HG03457 (cell line): ENCODE measurements around the gene DNAAF5.
"Not testable (repeated sequence)": the region's sequence is repeated elsewhere in the genome, so short reads cannot be mapped to it uniquely, and the experiment has no call there.

Experiments
- ATAC-seq: cut with Tn5 transposase; IDR thresholded peaks from one replicate; pipeline ENCODE4 v1.9.1; 2021; ENCODE audit warnings: moderate number of reproducible peaks; ENCODE audit not compliant: unreplicated experiment

Gene DNAAF5

DNA sequence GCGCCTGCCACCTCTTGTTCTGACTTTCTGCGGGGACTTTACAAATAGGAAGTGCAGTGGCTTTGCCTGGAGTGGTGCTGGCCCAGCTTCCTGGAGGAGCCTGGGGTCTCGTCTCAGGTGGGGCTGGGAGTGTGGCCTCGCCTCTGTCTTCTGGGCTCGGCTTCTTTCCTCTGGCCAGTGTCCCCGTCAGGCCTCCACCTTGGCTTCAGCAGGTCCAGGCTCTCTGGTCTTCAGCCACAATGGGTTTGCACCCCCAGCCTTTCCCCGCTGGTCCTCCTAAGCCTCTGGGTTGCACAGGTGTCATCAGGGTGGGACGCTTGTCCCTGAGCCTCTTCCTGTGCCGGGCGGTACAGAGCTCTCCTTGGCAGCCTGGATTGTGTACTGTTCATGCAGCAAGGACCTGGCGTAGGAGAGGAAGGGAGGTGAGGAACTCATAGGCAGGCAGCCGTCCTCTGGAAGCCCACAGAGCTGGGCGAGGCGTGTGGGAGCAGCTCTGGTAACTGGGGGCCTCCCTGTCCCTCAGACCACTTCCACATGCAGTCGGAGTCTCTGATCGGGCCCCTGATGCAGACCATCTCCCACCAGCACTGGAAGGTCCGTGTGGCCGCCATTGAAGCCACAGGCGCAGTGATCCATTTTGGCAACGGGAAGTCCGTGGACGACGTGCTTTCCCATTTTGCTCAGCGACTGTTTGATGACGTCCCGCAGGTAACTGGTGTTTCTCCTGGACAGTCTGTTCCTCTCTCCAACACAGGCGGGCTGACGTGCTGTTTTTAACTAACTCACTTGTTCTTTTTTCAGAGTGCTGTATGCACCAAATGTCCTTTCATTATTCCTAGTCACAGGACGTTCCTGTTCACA, 2.9 kb downstream of the DNAAF5 start:
- no peak for ATAC-seq

DNA sequence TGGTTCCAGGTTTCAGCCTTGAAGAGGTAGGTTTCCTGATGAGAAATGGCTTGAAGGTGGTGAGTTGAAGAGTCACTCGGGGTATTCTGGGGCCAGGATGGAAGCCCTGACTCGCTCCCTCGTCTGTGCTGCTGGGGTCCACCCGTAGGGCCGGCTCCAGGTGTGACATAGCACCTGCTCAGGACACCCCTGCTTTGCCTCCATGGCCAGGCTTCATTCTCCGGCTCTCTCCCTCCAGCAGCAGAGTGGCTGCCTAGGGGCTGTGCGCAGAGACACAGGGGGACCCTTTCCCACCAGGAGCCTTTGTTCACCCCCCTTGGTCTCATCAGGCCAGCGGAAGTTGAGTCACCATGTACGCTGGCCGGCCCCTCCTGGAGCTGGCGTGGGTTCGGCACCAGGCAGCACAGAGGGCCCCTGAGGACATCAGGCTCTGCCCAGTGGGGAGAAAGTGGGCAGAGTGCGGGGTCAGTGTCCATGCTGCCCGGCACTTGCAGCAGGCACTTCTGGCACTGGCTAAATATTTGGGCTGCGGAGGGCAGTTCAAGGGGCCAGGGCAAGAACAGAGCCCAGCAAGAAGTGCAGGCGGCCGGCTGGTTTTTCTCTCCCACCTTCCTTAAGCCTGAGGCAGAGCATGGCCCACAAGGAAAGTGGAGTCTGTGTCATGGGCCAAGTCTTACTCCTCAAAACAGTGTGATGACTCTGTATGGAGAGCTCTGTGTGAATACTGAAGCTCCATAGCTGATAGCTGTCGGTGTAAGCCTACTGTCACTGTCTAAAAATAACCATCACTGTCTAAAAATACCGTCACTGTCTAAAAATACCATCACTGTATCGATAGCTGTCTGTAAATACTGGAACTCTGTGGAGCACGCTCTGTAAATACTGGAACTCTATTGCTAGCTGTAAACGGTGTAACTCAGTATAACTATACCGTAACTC, 4.3 kb downstream of the DNAAF5 start:
- no peak for ATAC-seq

DNA sequence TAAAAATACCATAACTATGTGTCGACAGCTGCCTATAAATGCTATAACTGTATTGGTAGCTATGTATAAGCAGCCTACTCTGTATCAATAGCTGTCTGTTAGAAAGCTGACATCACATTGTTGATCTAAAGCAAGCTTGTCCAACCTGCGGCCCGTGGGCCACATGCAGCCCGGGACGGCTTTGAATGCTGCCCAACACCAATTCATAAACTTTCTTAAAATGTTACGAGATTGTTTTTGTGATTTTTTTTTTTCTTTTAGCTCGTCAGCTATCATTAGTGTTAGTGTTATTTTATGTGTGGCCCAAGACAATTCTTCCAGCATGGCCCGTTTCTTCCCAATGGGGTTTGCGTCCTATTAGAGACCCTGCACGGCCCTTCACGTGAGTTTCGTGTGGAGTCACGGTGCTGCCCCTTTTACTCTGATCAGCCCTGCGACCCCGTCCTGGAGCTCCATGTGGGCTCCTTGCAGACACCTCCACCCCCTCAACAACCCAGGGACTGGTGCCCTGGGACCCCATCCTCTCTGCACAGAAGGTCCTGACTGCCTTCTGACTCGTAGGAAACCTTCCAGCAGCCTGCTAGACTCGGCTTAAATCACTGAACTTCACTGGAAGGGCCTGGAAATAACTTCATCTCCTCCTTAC, 5.1 kb downstream of the DNAAF5 start:
- ATAC-seq, result no peak

DNA sequence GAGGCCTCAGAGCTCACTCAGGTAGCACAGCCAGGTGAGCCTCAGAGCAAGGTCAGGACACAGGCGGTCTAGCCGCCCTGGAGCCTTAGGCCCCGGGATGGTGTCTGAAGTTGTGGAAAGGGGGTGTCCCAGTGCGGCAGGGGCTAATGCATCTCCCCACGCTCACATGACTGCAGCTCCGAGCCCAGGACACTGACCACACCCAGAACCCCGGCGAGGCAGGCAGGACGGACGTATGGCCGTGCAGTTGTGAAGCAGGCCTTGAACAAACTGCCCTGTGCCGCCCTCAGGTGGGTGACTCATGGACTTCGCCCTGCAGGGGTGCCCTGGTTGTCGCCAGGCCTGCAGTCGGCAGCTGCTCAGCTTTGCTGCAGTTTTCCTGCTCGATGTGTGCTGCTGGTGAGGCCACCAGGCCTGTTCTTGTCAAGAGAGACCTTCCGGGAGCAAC, 5.6 kb downstream of the DNAAF5 start:
- ATAC-seq, result no peak

DNA sequence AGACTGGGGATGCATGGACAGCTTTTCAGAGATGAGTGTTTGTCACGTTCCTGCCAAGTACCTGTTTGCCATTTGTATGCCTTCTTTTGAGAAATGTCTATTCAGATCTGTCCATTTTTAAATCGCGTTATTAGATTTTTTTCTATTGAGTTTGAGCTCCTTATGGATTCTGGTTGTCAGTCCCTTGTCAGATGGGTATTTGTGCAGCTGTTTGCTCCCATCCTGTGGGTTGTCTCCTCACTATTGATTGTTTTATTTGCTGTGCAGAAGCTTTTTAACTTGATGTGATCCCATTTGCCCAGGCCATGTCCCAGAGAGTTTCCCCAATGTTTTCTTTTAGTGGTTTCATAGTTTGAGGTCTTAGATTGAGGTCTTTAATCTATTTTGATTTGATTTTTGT, 6.1 kb downstream of the DNAAF5 start:
- ATAC-seq, result no peak

DNA sequence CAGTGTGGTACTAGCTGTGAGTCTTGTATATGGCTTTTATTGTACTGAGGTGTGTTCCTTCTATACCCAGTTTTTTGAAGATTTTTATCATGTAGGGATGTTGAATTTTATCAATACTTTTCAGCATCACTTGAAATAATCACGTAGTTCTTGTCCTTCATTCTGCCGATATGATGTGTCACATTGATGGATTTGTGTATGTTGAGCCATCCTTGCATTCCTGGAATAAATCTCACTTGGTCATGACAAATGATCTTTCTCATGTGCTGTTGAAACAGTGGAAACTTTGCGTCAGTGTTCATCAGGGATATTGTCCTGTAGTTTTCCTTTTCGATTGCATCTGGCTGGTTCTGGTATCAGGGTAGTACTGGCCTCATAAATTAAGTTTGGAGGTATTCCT, 7.7 kb downstream of the DNAAF5 start:
- ATAC-seq, result no peak

DNA sequence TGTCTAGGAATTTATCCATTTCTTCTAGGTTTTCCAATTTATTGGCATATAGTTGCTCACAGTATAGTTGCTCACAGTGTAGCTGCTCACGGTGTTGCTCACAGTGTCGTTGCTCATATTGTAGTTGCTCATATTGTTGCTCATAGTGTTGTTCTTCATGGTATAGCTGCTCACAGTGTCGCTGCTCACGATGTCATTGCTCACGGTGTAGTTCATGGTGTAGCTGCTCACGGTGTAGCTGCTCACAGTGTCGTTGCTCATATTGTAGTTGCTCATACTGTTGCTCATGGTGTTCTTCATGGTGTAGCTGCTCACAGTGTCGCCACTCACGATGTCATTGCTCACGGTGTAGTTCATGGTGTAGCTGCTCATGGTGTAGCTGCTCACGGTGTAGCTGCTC, 8.3 kb downstream of the DNAAF5 start:
- no peak for ATAC-seq

DNA sequence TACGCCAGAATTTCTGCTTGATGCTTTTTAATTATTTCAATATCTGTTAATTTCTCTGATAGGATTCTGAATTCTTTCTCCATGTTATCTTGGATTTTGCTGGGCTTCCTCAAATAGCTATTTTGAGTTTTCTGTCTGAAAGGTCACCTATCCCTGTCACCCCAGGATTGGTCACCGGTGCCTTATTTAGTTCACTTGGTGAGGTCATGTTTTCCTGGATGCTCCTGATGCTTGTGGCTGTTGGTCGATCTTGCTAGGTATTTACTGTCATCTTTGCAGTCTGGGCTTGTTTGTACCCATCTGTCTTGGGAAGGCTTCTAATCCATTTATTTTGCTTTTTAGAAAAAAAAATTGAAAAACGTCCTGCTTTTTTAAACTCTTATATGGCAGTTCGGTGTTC, 11.7 kb downstream of the DNAAF5 start:
- no peak for ATAC-seq

DNA sequence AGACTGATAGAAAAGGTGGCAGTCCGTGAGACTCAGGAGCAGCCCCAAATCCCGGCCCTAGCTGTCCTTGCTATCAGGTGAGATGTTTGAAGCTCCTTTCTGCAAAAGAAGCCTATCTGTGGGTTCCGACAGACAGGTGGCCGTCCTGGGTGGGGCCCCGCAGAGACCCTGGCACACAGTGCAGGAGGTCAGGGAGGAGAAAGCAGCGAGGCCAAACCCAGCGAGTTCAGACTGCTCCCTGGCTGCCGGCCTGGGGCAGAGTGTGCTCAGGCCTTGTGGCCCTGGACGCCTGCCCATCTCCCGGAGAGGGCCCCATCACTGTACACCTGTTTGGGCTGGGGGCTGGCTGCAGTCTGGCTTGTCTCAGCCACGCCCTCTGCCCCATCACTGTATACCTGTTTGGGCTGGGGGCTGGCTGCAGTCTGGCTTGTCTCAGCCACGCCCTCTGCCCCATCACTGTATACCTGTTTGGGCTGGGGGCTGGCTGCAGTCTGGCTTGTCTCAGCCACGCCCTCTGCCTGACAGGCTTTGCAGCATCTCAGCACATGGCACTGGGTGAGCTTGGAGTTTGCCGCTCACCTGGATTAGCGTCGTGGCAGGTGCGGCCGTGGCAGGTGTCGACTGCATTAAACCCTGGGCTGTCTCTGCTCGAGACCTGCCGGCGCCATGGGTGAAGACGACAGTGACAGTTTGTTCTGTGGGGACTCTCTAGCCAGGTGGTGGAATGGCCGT, 12.4 kb downstream of the DNAAF5 start:
- ATAC-seq, result no peak

DNA sequence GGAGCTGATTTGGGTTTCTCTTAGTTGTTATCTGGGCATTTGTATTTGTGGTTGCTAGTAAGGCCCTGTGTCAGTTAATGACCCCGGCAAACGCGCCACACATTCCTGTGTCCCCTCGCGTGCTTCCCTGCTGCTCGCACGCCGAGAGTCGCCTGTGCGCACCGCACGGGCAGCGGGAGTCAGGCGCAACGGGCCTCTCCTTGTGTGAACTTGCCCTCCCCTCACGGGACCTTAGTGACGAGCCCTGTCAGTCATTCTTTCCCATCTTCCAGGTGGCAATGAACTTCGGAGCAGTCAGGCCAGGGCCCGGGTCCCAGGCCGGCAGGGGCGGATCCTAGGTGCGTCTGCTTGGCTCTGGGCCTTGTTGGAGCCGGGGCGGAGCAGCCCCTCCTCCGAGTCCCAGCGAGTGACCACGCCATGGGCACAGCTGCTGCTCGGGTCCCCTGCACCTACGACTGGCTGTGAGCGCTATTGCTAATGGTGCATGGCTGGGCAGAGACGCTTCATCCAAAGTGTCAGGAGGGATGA, 13.0 kb downstream of the DNAAF5 start:
- no peak for ATAC-seq

DNA sequence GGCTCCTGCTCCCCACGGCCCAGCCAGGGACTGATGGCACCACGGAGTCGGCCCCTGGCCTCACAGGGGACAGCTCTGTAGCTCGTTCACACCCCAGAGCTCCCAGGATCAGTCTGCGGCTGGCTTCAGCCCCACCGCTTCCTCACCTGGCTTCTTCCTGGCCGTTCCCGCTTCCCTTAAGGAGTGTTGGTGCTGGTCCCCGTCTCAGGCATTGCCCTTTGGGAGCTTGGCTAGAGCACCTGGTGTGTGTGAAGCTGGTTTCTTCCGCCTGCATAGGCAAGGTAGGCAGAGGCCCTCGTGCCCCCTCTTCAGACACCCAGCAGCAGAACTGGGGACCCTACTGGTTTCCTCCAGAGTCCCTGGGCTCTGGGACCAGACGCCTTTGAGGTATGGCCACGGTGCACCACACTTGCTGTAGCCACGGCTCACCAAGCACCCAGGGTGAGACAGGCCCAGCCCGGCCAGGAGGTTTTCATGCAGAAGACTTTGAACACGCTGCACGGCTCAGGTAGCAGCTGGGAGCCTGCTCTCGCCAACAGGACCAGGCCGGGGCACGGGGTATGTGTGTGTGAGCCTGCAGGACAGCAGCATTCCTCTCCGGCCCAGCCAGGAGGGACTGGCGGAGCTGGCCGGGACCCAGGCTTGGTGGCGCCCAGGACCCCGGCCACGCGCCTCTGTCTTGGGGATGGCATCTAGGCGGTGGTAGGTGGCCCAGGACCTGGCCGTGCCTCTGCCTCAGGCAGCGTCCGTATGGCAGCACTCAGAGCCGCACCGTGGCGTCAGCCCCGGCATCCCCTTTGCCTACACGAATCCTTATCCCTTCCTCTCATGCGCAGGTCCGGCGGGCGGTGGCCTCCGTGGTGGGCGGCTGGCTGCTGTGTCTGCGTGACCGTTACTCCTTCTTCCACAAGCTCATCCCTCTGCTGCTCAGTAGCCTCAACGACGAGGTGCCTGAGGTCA, 13.8 kb downstream of the DNAAF5 start:
- no peak for ATAC-seq

DNA sequence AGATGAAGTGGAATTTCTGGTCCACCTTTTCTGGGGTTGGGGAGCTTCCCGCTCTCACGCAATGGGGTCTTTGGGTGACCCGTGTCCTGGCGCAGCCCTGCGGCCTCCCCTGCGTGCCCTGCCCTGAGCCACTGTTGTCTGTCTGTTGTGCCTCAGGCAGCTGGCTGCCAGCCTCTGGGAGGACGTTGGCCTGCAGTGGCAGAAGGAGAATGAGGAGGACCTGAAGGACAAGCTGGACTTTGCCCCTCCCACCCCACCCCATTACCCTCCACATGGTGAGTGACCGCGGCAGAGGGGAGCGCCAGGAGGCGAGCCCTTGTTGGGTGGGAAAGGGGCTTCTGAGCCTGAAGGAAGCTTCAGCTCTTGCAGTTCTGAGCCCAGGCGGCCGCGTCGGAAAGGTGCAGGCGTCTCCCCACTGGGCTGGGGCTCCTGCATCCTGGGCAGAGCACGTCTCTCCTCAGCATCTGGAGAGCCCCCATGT, 14.7 kb downstream of the DNAAF5 start:
- no peak for ATAC-seq

DNA sequence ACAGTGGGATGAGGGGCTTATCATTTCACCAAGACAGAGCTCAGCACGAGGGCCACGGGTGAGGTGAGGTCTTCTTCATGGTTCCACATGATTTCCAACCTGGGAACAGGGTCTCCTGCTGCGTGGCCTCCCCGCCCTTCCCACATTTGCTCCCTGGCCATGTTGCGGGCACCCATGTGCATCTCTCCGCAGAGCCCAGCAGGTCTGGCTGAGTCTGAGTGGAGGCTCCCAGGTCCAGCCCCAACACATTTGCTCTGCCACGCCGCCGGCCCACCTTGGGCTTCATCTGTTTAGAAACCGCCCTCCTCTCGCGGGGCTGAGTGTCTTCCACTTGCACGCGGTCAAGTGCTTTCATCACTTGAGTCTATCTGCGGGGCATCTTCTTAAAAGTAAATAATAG, 15.4 kb downstream of the DNAAF5 start:
- ATAC-seq, result no peak

DNA sequence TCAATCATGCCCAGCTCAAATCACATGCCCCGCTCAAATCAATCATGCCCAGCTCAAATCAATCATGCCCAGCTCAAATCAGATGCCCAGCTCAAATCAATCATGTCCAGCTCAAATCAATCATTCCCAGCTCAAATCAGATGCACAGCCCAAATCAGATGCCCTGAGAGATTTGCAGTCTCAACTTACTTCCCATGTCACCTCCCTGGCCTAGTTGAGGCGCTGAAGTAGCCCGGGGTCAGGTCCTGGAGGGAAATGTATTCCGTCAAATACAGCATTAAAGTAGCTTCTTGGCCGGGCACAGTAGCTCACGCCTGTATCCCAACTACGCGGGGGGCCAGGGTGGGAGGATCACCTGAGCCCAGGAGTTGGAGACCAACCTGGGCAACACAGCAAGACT, 16.3 kb downstream of the DNAAF5 start:
- ATAC-seq, result no peak

DNA sequence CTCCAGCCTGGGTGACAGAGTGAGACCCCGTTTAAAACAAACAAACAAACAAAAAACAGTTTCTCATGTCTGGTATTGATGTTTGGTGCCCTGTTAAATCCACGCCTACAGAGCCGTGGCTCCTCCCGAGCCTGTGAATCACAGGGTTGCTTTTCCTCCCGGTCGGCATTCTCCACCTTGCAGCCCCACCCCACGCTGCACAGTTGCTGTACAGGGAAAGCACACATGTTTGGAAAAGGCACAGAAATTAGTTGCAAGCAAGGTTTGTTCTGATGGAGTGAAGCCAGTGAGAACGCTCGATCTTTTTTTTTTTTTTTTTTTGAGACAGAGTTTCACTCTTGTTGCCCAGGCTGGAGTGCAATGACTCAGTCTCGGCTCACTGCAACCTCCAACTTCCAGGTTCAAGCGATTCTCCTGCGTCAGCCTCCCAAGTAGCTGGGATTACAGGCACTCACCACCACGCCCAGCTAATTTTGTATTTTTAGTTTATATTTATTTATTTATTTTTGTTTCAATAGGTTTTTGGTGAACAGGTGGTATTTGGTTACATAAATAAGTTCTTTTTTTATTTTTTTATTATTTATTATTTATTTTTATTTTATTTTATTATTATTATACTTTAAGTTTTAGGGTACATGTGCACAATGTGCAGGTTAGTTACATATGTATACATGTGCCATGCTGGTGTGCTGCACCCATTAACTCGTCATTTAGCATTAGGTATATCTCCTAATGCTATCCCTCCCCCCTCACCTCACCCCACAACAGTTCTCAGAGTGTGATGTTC, 17.0 kb downstream of the DNAAF5 start:
- not testable (repeated sequence) for ATAC-seq

DNA sequence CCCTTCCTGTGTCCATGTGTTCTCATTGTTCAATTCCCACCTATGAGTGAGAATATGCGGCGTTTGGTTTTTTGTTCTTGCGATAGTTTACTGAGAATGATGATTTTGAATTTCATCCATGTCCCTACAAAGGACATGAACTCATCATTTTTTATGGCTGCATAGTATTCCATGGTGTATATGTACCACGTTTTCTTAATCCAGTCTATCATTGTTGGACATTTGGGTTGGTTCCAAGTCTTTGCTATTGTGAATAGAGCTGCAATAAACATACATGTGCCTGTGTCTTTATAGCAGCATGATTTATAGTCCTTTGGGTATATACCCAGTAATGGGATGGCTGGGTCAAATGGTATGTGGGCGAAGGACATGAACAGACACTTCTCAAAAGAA, 17.6 kb downstream of the DNAAF5 start:
- ATAC-seq, result not testable (repeated sequence)

DNA sequence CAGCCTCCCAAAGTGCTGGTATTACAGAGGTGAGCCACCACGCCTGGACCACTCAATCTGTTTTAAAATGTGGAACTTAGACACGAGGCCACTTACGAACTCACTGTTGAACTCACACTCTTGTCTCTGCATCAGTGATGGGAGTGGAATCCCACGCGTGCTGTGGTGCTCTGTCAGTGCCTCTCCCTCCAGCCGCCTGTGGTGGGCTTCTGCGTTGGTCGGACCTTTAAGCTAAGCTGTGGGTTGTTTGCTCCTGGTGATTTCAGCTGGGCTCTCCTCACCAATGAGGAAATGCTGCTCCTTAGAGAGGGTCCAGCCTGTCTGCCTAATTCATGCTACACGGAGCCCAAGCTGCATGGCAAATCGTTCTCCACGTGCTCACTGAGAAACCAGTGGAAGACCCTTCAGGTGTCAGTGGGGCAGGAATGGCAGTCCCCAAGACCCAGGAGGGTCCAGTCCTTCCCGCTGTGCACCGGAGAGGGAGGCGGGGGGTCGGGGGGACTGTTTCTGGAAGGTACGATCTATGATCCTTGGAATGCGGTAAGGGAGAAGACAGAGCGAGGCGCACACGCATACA, 18.4 kb downstream of the DNAAF5 start:
- no peak for ATAC-seq
